Retinal pigment epithelial cell (primary cell): ENCODE measurements around the gene SPTBN5.

Source experiments
- DNase-seq: peaks from one replicate; pipeline ENCODE4 v3.0.0-alpha.2; 2010; ENCODE audit warnings: low read depth
- H3K4me3 ChIP-seq: 2 replicates; pipeline ENCODE4 v1.5.1; 2011; ENCODE audit warnings: mild to moderate bottlenecking, low read length, control low read depth, moderate library complexity
- CTCF ChIP-seq: conservative IDR thresholded peaks from 2 replicates; pipeline ENCODE4 v1.5.1; 2011; ENCODE audit warnings: low read depth, low read length, control low read depth, inconsistent platforms

The SPTBN5 gene

GRCh38 chr15:41927536-41927935, 33.7 kb upstream of the SPTBN5 start:
- no peak for TF ChIP-seq CTCF
- no peak for DNase-seq
- H3K4me3 ChIP-seq, result no peak overlapping the region

GRCh38 chr15:41926185-41927056, 32.6 kb upstream of the SPTBN5 start:
- H3K4me3 ChIP-seq, result no peak overlapping the region
- no peak for TF ChIP-seq CTCF
- no peak for DNase-seq

- TF ChIP-seq CTCF, result no peak
- no peak overlapping the region for H3K4me3 ChIP-seq
- no peak for DNase-seq
Observed at GRCh38 chr15:41925086-41925608, 31.3 kb upstream of the SPTBN5 start.

- no peak overlapping the region for H3K4me3 ChIP-seq
- DNase-seq, result no peak
- no peak for TF ChIP-seq CTCF
Observed at GRCh38 chr15:41923401-41923997, 29.6 kb upstream of the SPTBN5 start.

- no peak for DNase-seq
- no peak overlapping the region for H3K4me3 ChIP-seq
- no peak for TF ChIP-seq CTCF
Observed at GRCh38 chr15:41922353-41922752, 28.5 kb upstream of the SPTBN5 start.

- no peak for DNase-seq
- no peak overlapping the region for H3K4me3 ChIP-seq
- no peak for TF ChIP-seq CTCF
Observed at GRCh38 chr15:41921639-41922038, 27.8 kb upstream of the SPTBN5 start.
